GM23338 (cell line): ENCODE results near the gene ATP4B. TPM values are rescaled to one million over a fixed set of nuclear protein-coding genes. Genes with fewer than 3 reads are reported as not detected.

Experiments used
- ATAC-seq: fragments of 200-7000 bp; cut with Tn5 transposase; 3 replicates; pipeline ENCODE4 v1.9.1; 2020
- DNase-seq: peaks from one replicate; pipeline ENCODE4 v3.0.0-alpha.2; 2015; ENCODE audit warnings: low spot score
- H2AFZ ChIP-seq: fragments of 200-600 bp; sonication (generic); 2 replicates; pipeline ENCODE4 v1.8.0; 2016; ENCODE audit warnings: antibody characterized with exemption, mild to moderate bottlenecking, moderate library complexity
- H3F3A ChIP-seq: fragments of 200-600 bp; sonication (generic); replicated peaks from 2 replicates; pipeline ENCODE4 v1.8.0; 2017; ENCODE audit warnings: antibody characterized with exemption, mixed run types, low read depth
- H3K27ac ChIP-seq: fragments of 200-600 bp; sonication (generic); 2 replicates; pipeline ENCODE4 v1.6.1; 2016; ENCODE audit warnings: low read depth
- H3K27me3 ChIP-seq: fragments of 200-600 bp; sonication (generic); 2 replicates; pipeline ENCODE4 v1.8.0; 2016; ENCODE audit warnings: mild to moderate bottlenecking, mixed run types, moderate library complexity; ENCODE audit not compliant: insufficient read depth
- H3K36me3 ChIP-seq: fragments of 200-600 bp; sonication (generic); 2 replicates; pipeline ENCODE4 v1.8.0; 2016; ENCODE audit warnings: mild to moderate bottlenecking; ENCODE audit not compliant: insufficient read depth
- H3K4me1 ChIP-seq: fragments of 200-600 bp; sonication (generic); 2 replicates; pipeline ENCODE4 v1.8.0; 2016; ENCODE audit warnings: mild to moderate bottlenecking, moderate library complexity; ENCODE audit not compliant: insufficient read depth
- H3K4me2 ChIP-seq: fragments of 200-600 bp; sonication (generic); 2 replicates; pipeline ENCODE4 v1.7.1; 2017; ENCODE audit warnings: mixed run types
- H3K4me3 ChIP-seq: fragments of 200-600 bp; sonication (generic); 2 replicates; pipeline ENCODE4 v1.6.1; 2016; ENCODE audit warnings: mixed run types
- H3K79me2 ChIP-seq: fragments of 200-600 bp; sonication (generic); replicated peaks from 2 replicates; pipeline ENCODE4 v1.8.0; 2017; ENCODE audit warnings: mild to moderate bottlenecking; ENCODE audit not compliant: insufficient read depth
- H3K9me2 ChIP-seq: fragments of 200-600 bp; sonication (generic); 2 replicates; pipeline ENCODE4 v1.8.0; 2017; ENCODE audit not compliant: insufficient read depth
- H4K20me1 ChIP-seq: fragments of 200-600 bp; sonication (generic); replicated peaks from 2 replicates; pipeline ENCODE4 v1.8.0; 2017; ENCODE audit warnings: mild to moderate bottlenecking; ENCODE audit not compliant: insufficient read depth
- H3K27ac Mint-ChIP-seq: 2 replicates; pipeline ENCODE4 v1.8.0; 2020; ENCODE audit warnings: inconsistent platforms, mild to moderate bottlenecking, moderate library complexity, mixed read lengths
- H3K27me3 Mint-ChIP-seq: 3 replicates; pipeline ENCODE4 v1.8.0; 2022; ENCODE audit warnings: low read depth, mild to moderate bottlenecking, moderate library complexity, mixed read lengths, inconsistent platforms; ENCODE audit not compliant: insufficient read depth, poor library complexity
- H3K36me3 Mint-ChIP-seq: 3 replicates; pipeline ENCODE4 v1.8.0; 2021; ENCODE audit warnings: low read depth, mild to moderate bottlenecking, inconsistent platforms, moderate library complexity, mixed read lengths
- H3K4me1 Mint-ChIP-seq: 3 replicates; pipeline ENCODE4 v1.8.0; 2020; ENCODE audit warnings: mild to moderate bottlenecking, inconsistent platforms, mixed read lengths
- H3K4me3 Mint-ChIP-seq: 3 replicates; pipeline ENCODE4 v1.8.0; 2021; ENCODE audit warnings: moderate library complexity, mild to moderate bottlenecking, inconsistent platforms, mixed read lengths
- H3K9me3 Mint-ChIP-seq: 3 replicates; pipeline ENCODE4 v1.8.0; 2020; ENCODE audit warnings: moderate library complexity, mild to moderate bottlenecking, inconsistent platforms, mixed read lengths
- CREB1 ChIP-seq: fragments of 250-450 bp; sonication (Bioruptor Pico); IDR thresholded peaks from 2 replicates; pipeline ENCODE4 v1.5.0; 2020; ENCODE audit warnings: low read depth, mild to moderate bottlenecking, moderate library complexity
- EZH2 ChIP-seq: fragments of 200-600 bp; sonication (generic); IDR thresholded peaks from one replicate; pipeline ENCODE4 v1.8.0; 2017; ENCODE audit warnings: antibody characterized with exemption, mild to moderate bottlenecking, low read depth; ENCODE audit not compliant: unreplicated experiment
- EZH2phosphoT487 ChIP-seq: fragments of 200-600 bp; sonication (generic); IDR thresholded peaks from one replicate; pipeline ENCODE4 v1.8.1; 2018; ENCODE audit warnings: antibody characterized with exemption; ENCODE audit not compliant: unreplicated experiment
- JUNB ChIP-seq: IDR thresholded peaks from one replicate; pipeline ENCODE4 v1.6.1; 2016; ENCODE audit warnings: antibody characterized with exemption; ENCODE audit not compliant: unreplicated experiment
- NANOG ChIP-seq: IDR thresholded peaks from 2 replicates; pipeline ENCODE4 v1.6.1; 2016; ENCODE audit warnings: antibody characterized with exemption, borderline replicate concordance
- POLR2AphosphoS5 ChIP-seq: IDR thresholded peaks from 2 replicates; pipeline ENCODE4 v1.6.1; 2016; ENCODE audit warnings: antibody characterized with exemption, low read depth
- REST ChIP-seq: IDR thresholded peaks from one replicate; pipeline ENCODE4 v1.6.1; 2018; ENCODE audit warnings: antibody characterized with exemption; ENCODE audit not compliant: unreplicated experiment
- STAT1 ChIP-seq: IDR thresholded peaks from one replicate; pipeline ENCODE4 v1.6.1; 2016; ENCODE audit warnings: antibody characterized with exemption; ENCODE audit not compliant: unreplicated experiment
- ZNF114 ChIP-seq: fragments of 250-450 bp; sonication (Bioruptor Pico); IDR thresholded peaks from 2 replicates; pipeline ENCODE4 v1.5.0; 2020; ENCODE audit warnings: mild to moderate bottlenecking, moderate library complexity
- ZNF331 ChIP-seq: fragments of 250-450 bp; sonication (Bioruptor Pico); IDR thresholded peaks from 2 replicates; pipeline ENCODE4 v1.5.0; 2020; ENCODE audit warnings: low read depth, mild to moderate bottlenecking, moderate library complexity
- ZNF462 ChIP-seq: fragments of 250-450 bp; sonication (Bioruptor Pico); IDR thresholded peaks from 2 replicates; pipeline ENCODE4 v1.5.0; 2020; ENCODE audit warnings: mild to moderate bottlenecking, moderate library complexity
- polyA plus RNA-seq: library from polyadenylated mRNA; unstranded; fragments of >200 nt; fragmentation: Nextera tagmentation; extraction: Ambion mirVana; gene quantifications from 2 replicates; pipeline ENCODE4 v1.2.1, GENCODE V29; 2016
- total RNA-seq: library from RNA; depleted of rRNA; stranded (reverse); fragments of >200 nt; shearing (Covaris generic); gene quantifications from 2 replicates; pipeline ENCODE4 v1.2.3, GENCODE V29; 2014
- TF ChIP-seq, protein P1 (sequence below), 2 experiments: fragments of 200-600 bp in 1 of 2; sonication (generic) in 1 of 2; conservative IDR thresholded peaks; 2 replicates each; pipeline versions ENCODE4 v1.5.1 to v1.6.1; 2016 to 2017; ENCODE audit warnings: antibody characterized with exemption in 2 of 2, low read depth in 2 of 2, mild to moderate bottlenecking in 2 of 2, moderate library complexity in 1 of 2
- TF ChIP-seq, protein P2 (sequence below): IDR thresholded peaks from 2 replicates; pipeline ENCODE4 v1.6.1; 2016; ENCODE audit warnings: antibody characterized with exemption

ATP4B gene
- total and polyA plus RNA-seq, 2 experiments from 2014 or later: not detected

DNA sequence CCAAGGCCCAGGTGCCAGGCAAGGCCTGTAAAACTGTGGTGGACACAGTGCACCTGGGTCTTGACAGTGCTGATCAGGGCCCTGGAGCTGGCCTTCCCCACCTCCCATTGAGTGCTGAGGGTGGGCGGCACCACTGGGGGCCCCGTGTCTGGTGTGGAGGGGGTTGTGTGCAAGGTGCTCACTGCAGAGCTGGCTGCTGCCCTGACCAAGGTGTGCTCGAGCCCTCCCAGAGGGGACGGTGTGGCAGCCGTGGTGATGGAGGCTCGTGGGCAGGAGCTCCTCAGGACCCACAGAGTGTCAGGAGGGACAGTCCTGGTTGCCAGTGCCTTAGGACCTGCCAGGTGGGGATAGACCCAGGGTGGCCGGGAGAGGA, 23.0 kb downstream of the ATP4B start:
- Histone ChIP-seq H3K27ac (no peak overlapping the region), H3K79me2 (peaks cover 3% of the 10 kb centered on the region), H3K36me3 (peaks cover 14% of the 10 kb centered on the region; the same call in 1 of the 2 replicates), H3K9me2 (no peaks in the 10 kb centered on the region), H3K4me2 (no peak overlapping the region), H3K27me3 (no peaks in the 10 kb centered on the region), H2AFZ (no peak overlapping the region), H3K4me3 (no peak overlapping the region), H3F3A (no peaks in the 10 kb centered on the region), H3K4me1 (no peaks in the 10 kb centered on the region), H4K20me1 (peaks cover 3% of the 10 kb centered on the region)
- no peak for DNase-seq
- H3K36me3 Mint-ChIP-seq: peaks cover 83% of the 10 kb centered on the region
- TF ChIP-seq POLR2AphosphoS5 (no peak), NANOG (no peak), ZNF462 (CRISPR knock-in tag) (no peak), CREB1 (CRISPR knock-in tag) (no peak), STAT1 (no peak), ZNF114 (no peak), REST (no peak), ZNF331 (CRISPR knock-in tag) (no peak), EZH2phosphoT487 (no peak), EZH2 (no peak), JUNB (no peak)
- TF ChIP-seq, protein P1, sequence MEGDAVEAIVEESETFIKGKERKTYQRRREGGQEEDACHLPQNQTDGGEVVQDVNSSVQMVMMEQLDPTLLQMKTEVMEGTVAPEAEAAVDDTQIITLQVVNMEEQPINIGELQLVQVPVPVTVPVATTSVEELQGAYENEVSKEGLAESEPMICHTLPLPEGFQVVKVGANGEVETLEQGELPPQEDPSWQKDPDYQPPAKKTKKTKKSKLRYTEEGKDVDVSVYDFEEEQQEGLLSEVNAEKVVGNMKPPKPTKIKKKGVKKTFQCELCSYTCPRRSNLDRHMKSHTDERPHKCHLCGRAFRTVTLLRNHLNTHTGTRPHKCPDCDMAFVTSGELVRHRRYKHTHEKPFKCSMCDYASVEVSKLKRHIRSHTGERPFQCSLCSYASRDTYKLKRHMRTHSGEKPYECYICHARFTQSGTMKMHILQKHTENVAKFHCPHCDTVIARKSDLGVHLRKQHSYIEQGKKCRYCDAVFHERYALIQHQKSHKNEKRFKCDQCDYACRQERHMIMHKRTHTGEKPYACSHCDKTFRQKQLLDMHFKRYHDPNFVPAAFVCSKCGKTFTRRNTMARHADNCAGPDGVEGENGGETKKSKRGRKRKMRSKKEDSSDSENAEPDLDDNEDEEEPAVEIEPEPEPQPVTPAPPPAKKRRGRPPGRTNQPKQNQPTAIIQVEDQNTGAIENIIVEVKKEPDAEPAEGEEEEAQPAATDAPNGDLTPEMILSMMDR (conservative IDR thresholded peaks at IDR 0.05; ENCODE audit: low read depth in 2 of 2): no peak
- TF ChIP-seq, protein P2, sequence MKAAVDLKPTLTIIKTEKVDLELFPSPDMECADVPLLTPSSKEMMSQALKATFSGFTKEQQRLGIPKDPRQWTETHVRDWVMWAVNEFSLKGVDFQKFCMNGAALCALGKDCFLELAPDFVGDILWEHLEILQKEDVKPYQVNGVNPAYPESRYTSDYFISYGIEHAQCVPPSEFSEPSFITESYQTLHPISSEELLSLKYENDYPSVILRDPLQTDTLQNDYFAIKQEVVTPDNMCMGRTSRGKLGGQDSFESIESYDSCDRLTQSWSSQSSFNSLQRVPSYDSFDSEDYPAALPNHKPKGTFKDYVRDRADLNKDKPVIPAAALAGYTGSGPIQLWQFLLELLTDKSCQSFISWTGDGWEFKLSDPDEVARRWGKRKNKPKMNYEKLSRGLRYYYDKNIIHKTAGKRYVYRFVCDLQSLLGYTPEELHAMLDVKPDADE: no peak
- ATAC-seq: no peak
- H3K9me3 Mint-ChIP-seq: no peaks in the 10 kb centered on the region
- no peaks in the 10 kb centered on the region; the same call in 2 of the 3 replicates for H3K4me1 Mint-ChIP-seq
- no peak overlapping the region for H3K27ac Mint-ChIP-seq
- H3K4me3 Mint-ChIP-seq: no peak overlapping the region
- H3K27me3 Mint-ChIP-seq: peaks cover 9% of the 10 kb centered on the region
